HG02885 (cell line): ENCODE results near the gene SLC8B1.

Experiments
- ATAC-seq: cut with Tn5 transposase; IDR thresholded peaks from one replicate; pipeline ENCODE4 v1.9.1; 2021; ENCODE audit warnings: mild to moderate bottlenecking; ENCODE audit not compliant: unreplicated experiment, poor library complexity

SLC8B1 gene

GRCh38 chr12:113334786-113335539 lies at the start of gene SLC8B1:
SLC8B1 (minus strand) TSS chr12:113335109; CDS start chr12:113332878, 2,231 bp downstream.
- peak; percentile 97 for ATAC-seq

- ATAC-seq: no peak
Observed at GRCh38 chr12:113382206-113382605, 47.3 kb upstream of the SLC8B1 start.

GRCh38 chr12:113381220-113381619 lies 46.3 kb upstream of the SLC8B1 start:
- no peak for ATAC-seq

GRCh38 chr12:113378291-113378690 lies 43.4 kb upstream of the SLC8B1 start:
- ATAC-seq: no peak

GRCh38 chr12:113374823-113375428 lies 40.0 kb upstream of the SLC8B1 start:
- no peak for ATAC-seq

GRCh38 chr12:113373969-113374368 lies 39.1 kb upstream of the SLC8B1 start:
- no peak for ATAC-seq

GRCh38 chr12:113373440-113373839 lies 38.5 kb upstream of the SLC8B1 start:
- no peak for ATAC-seq

GRCh38 chr12:113372371-113372770 lies 37.5 kb upstream of the SLC8B1 start:
- ATAC-seq: no peak

- no peak for ATAC-seq
Observed at GRCh38 chr12:113371808-113372207, 36.9 kb upstream of the SLC8B1 start.

GRCh38 chr12:113370923-113371682 lies 36.2 kb upstream of the SLC8B1 start:
- no peak for ATAC-seq

- ATAC-seq: no peak
Observed at GRCh38 chr12:113369391-113369985, 34.6 kb upstream of the SLC8B1 start.

GRCh38 chr12:113368331-113368730 lies 33.4 kb upstream of the SLC8B1 start:
- no peak for ATAC-seq

- ATAC-seq: no peak
Observed at GRCh38 chr12:113366827-113367226, 31.9 kb upstream of the SLC8B1 start.

GRCh38 chr12:113365639-113366395 lies 30.9 kb upstream of the SLC8B1 start:
- ATAC-seq: no peak

GRCh38 chr12:113364698-113365097 lies 29.8 kb upstream of the SLC8B1 start:
- ATAC-seq: no peak

- no peak for ATAC-seq
Observed at GRCh38 chr12:113361574-113362370, 26.9 kb upstream of the SLC8B1 start.

GRCh38 chr12:113359939-113360748 lies 25.2 kb upstream of the SLC8B1 start:
- no peak for ATAC-seq

GRCh38 chr12:113359133-113359938 lies 24.4 kb upstream of the SLC8B1 start:
- ATAC-seq: peak; percentile 12
